Measurements from ENCODE around the gene ALDH18A1. TPM values are rescaled to one million over a fixed set of nuclear protein-coding genes. Genes with fewer than 3 reads are reported as not detected.

Gene ALDH18A1
- total RNA-seq, 3 donors from 2014 or later (not counting 1 experiment from before 2014, with no cell fraction given) = 20.7 to 33.4 (median 25.2) TPM

GRCh38 chr10:95661818-95662217 lies 5.3 kb upstream of the ALDH18A1 start:
- Histone ChIP-seq H3K4me1 (ENCODE audit: control insufficient read depth, insufficient read depth, low read length) (peaks cover 7% of the 10 kb centered on the region), H3K27me3 (ENCODE audit: control insufficient read depth, insufficient read depth, low read length) (no peaks in the 10 kb centered on the region), H3K4me3 (ENCODE audit: low read length) (no peak overlapping the region), H3K9me3 (ENCODE audit: control insufficient read depth, insufficient read depth, low read length) (no peaks in the 10 kb centered on the region), H3K36me3 (ENCODE audit: control insufficient read depth, insufficient read depth, low read length) (peaks cover 9% of the 10 kb centered on the region), H3K27ac (ENCODE audit: low read length) (no peak overlapping the region)
- intact Hi-C loops (cut with micrococcal nuclease) = no loop called here
- no peak overlapping the region for H3K27ac Mint-ChIP-seq
- no peak overlapping the region for H3K4me3 Mint-ChIP-seq
- H3K27me3 Mint-ChIP-seq (ENCODE audit: low read depth in 2 of 2) = no peaks in the 10 kb centered on the region
- ATAC-seq (no peak), DNase-seq (no peak)
- WGBS (ENCODE audit: insufficient coverage) = 100% methylated on average over 1 of the region's 1 CpG
- H3K9me3 Mint-ChIP-seq = no peaks in the 10 kb centered on the region
- no peaks in the 10 kb centered on the region for H3K36me3 Mint-ChIP-seq
- peaks cover 2 to 3% of the 10 kb centered on the region in 2 donors for H3K4me1 Mint-ChIP-seq
- no peak for TF ChIP-seq CTCF (IDR thresholded peaks at IDR 0.05)

- no peak for TF ChIP-seq CTCF (IDR thresholded peaks at IDR 0.05)
- Mint-ChIP-seq H3K27me3 (ENCODE audit: low read depth in 2 of 2) (no peaks in the 10 kb centered on the region), H3K9me3 (no peaks in the 10 kb centered on the region), H3K27ac (no peak overlapping the region), H3K4me1 (peaks cover 16 to 18% of the 10 kb centered on the region in 2 donors), H3K36me3 (no peaks in the 10 kb centered on the region), H3K4me3 (no peak overlapping the region)
- H3K9me3 ChIP-seq (ENCODE audit: control insufficient read depth, insufficient read depth, low read length) = no peaks in the 10 kb centered on the region
- no peak for ATAC-seq
- no peak overlapping the region for H3K27ac ChIP-seq (ENCODE audit: low read length)
- intact Hi-C loops (cut with micrococcal nuclease) = no loop called here
- no peak for DNase-seq
- H3K4me3 ChIP-seq (ENCODE audit: low read length) = no peak overlapping the region
- H3K36me3 ChIP-seq (ENCODE audit: control insufficient read depth, insufficient read depth, low read length) = peaks cover 9% of the 10 kb centered on the region
- peaks cover 18% of the 10 kb centered on the region for H3K4me1 ChIP-seq (ENCODE audit: control insufficient read depth, insufficient read depth, low read length)
- H3K27me3 ChIP-seq (ENCODE audit: control insufficient read depth, insufficient read depth, low read length) = no peaks in the 10 kb centered on the region
These were observed 3.8 kb upstream of the ALDH18A1 start for GRCh38 chr10:95660283-95660682.

GRCh38 chr10:95657250-95657649 lies 739 bp upstream of the ALDH18A1 start:
- peak overlapping the region; percentile 49 for H3K4me3 ChIP-seq (ENCODE audit: low read length)
- DNase-seq (no peak), ATAC-seq (no peak)
- no peaks in the 10 kb centered on the region for H3K9me3 Mint-ChIP-seq
- peaks cover 21 to 24% of the 10 kb centered on the region in 2 donors for H3K4me1 Mint-ChIP-seq
- peak overlapping the region; percentile 99 for H3K4me3 Mint-ChIP-seq
- H3K27me3 Mint-ChIP-seq (ENCODE audit: low read depth in 2 of 2) = no peaks in the 10 kb centered on the region
- WGBS (ENCODE audit: insufficient coverage) = 100% methylated on average over 1 of the region's 1 CpG
- no peaks in the 10 kb centered on the region for H3K27me3 ChIP-seq (ENCODE audit: control insufficient read depth, insufficient read depth, low read length)
- no peak for TF ChIP-seq CTCF (IDR thresholded peaks at IDR 0.05)
- peaks cover 4% of the 10 kb centered on the region for H3K36me3 ChIP-seq (ENCODE audit: control insufficient read depth, insufficient read depth, low read length)
- no peaks in the 10 kb centered on the region for H3K36me3 Mint-ChIP-seq
- no peak overlapping the region for H3K27ac ChIP-seq (ENCODE audit: low read length)
- no peaks in the 10 kb centered on the region for H3K9me3 ChIP-seq (ENCODE audit: control insufficient read depth, insufficient read depth, low read length)
- H3K27ac Mint-ChIP-seq = no peak overlapping the region
- peaks cover 18% of the 10 kb centered on the region for H3K4me1 ChIP-seq (ENCODE audit: control insufficient read depth, insufficient read depth, low read length)
- intact Hi-C loops (cut with micrococcal nuclease) = loop anchor here (2.0 kb wide), 1 partner anchor 38 kb away; no protein-coding TSS in a partner anchor
